HUES48 (cell line): ENCODE measurements around the gene FRMD4A.

ENCODE experiments used
- H3K27ac ChIP-seq: one replicate; pipeline ENCODE4 v1.7.0; 2013; ENCODE audit warnings: low read depth, low read length, inconsistent platforms
- H3K27me3 ChIP-seq: 2 replicates; pipeline ENCODE4 v1.6.1; 2013; ENCODE audit warnings: mild to moderate bottlenecking, low read length; ENCODE audit not compliant: control insufficient read depth, insufficient read depth
- H3K36me3 ChIP-seq: 2 replicates; pipeline ENCODE4 v1.6.1; 2013; ENCODE audit warnings: low read length; ENCODE audit not compliant: control insufficient read depth, insufficient read depth
- H3K4me1 ChIP-seq: 2 replicates; pipeline ENCODE4 v1.6.1; 2013; ENCODE audit warnings: mild to moderate bottlenecking, low read length; ENCODE audit not compliant: control insufficient read depth, insufficient read depth
- H3K4me3 ChIP-seq: 2 replicates; pipeline ENCODE4 v1.5.1; 2013; ENCODE audit warnings: mild to moderate bottlenecking, low read depth, low read length
- H3K9ac ChIP-seq: 2 replicates; pipeline ENCODE4 v1.6.1; 2013; ENCODE audit warnings: mild to moderate bottlenecking, low read depth, low read length, moderate library complexity
- H3K9me3 ChIP-seq: 2 replicates; pipeline ENCODE4 v1.6.1; 2013; ENCODE audit warnings: low read length; ENCODE audit not compliant: control insufficient read depth, insufficient read depth

Gene FRMD4A

GRCh38 chr10:13654118-13654830 lies 676.5 kb downstream of the FRMD4A start:
- no peak overlapping the region for H3K4me3 ChIP-seq
- H3K27ac ChIP-seq = no peak overlapping the region
- no peak overlapping the region for H3K9ac ChIP-seq
- peaks cover 47% of the 10 kb centered on the region for H3K36me3 ChIP-seq
- 0 out of 2 replicates have a peak, but pooled peaks cover under 1% of the 10 kb centered on the region for H3K4me1 ChIP-seq
- no peaks in the 10 kb centered on the region for H3K27me3 ChIP-seq
- no peaks in the 10 kb centered on the region for H3K9me3 ChIP-seq

- Histone ChIP-seq H3K36me3 (peaks cover 47% of the 10 kb centered on the region), H3K4me3 (no peak overlapping the region), H3K4me1 (no peaks in the 10 kb centered on the region), H3K9ac (no peak overlapping the region), H3K27me3 (no peaks in the 10 kb centered on the region), H3K9me3 (no peaks in the 10 kb centered on the region), H3K27ac (no peak overlapping the region)
Measured at GRCh38 chr10:13652860-13653259, 677.9 kb downstream of the FRMD4A start.

- H3K9me3 ChIP-seq = no peaks in the 10 kb centered on the region
- H3K9ac ChIP-seq = no peak overlapping the region
- H3K27ac ChIP-seq = no peak overlapping the region
- H3K4me1 ChIP-seq = no peaks in the 10 kb centered on the region
- H3K27me3 ChIP-seq = no peaks in the 10 kb centered on the region
- H3K36me3 ChIP-seq = peaks cover 52% of the 10 kb centered on the region
- no peak overlapping the region for H3K4me3 ChIP-seq
Measured at GRCh38 chr10:13651969-13652720, 678.6 kb downstream of the FRMD4A start.

GRCh38 chr10:13650961-13651360 lies 679.8 kb downstream of the FRMD4A start:
- Histone ChIP-seq H3K27ac (no peak overlapping the region), H3K9me3 (no peaks in the 10 kb centered on the region), H3K4me1 (no peaks in the 10 kb centered on the region), H3K4me3 (no peak overlapping the region), H3K9ac (no peak overlapping the region), H3K36me3 (peaks cover 58% of the 10 kb centered on the region), H3K27me3 (no peaks in the 10 kb centered on the region)

GRCh38 chr10:13649844-13650520 lies 680.7 kb downstream of the FRMD4A start:
- Histone ChIP-seq H3K9me3 (no peaks in the 10 kb centered on the region), H3K27ac (no peak overlapping the region), H3K4me3 (no peak overlapping the region), H3K4me1 (no peaks in the 10 kb centered on the region), H3K9ac (no peak overlapping the region), H3K36me3 (peaks cover 57% of the 10 kb centered on the region), H3K27me3 (no peaks in the 10 kb centered on the region)

GRCh38 chr10:13648425-13648824 lies 682.3 kb downstream of the FRMD4A start:
- Histone ChIP-seq H3K9ac (no peak overlapping the region), H3K4me1 (no peaks in the 10 kb centered on the region), H3K36me3 (peaks cover 42% of the 10 kb centered on the region), H3K4me3 (no peak overlapping the region), H3K27ac (no peak overlapping the region), H3K27me3 (no peaks in the 10 kb centered on the region), H3K9me3 (no peaks in the 10 kb centered on the region)

GRCh38 chr10:13644866-13645265 lies 685.9 kb downstream of the FRMD4A start:
- no peaks in the 10 kb centered on the region for H3K4me1 ChIP-seq
- H3K27me3 ChIP-seq = no peaks in the 10 kb centered on the region
- peaks cover 12% of the 10 kb centered on the region for H3K9me3 ChIP-seq
- H3K27ac ChIP-seq = no peak overlapping the region
- H3K36me3 ChIP-seq = peaks cover 30% of the 10 kb centered on the region
- no peak overlapping the region for H3K4me3 ChIP-seq
- no peak overlapping the region for H3K9ac ChIP-seq

GRCh38 chr10:13643016-13643415 lies 687.7 kb downstream of the FRMD4A start:
- H3K27me3 ChIP-seq = no peaks in the 10 kb centered on the region
- H3K4me3 ChIP-seq = no peak overlapping the region
- H3K36me3 ChIP-seq = peaks cover 24% of the 10 kb centered on the region
- H3K9me3 ChIP-seq = peaks cover 12% of the 10 kb centered on the region
- no peak overlapping the region for H3K9ac ChIP-seq
- no peak overlapping the region for H3K27ac ChIP-seq
- no peaks in the 10 kb centered on the region for H3K4me1 ChIP-seq

GRCh38 chr10:13642293-13642692 lies 688.4 kb downstream of the FRMD4A start:
- Histone ChIP-seq H3K27me3 (no peaks in the 10 kb centered on the region), H3K9ac (no peak overlapping the region), H3K27ac (no peak overlapping the region), H3K9me3 (peaks cover 12% of the 10 kb centered on the region), H3K4me3 (no peak overlapping the region), H3K36me3 (peaks cover 19% of the 10 kb centered on the region), H3K4me1 (no peaks in the 10 kb centered on the region)

GRCh38 chr10:13637894-13638293 lies 692.8 kb downstream of the FRMD4A start:
- Histone ChIP-seq H3K27ac (no peak overlapping the region), H3K9me3 (peaks cover 12% of the 10 kb centered on the region), H3K4me3 (no peak overlapping the region), H3K9ac (no peak overlapping the region), H3K36me3 (peaks cover 3% of the 10 kb centered on the region; the same call in 1 of the 2 replicates), H3K4me1 (no peaks in the 10 kb centered on the region), H3K27me3 (no peaks in the 10 kb centered on the region)
